HPDE6-E6E7 (cell line): ENCODE measurements around the gene AXIN2.
"Not testable (repeated sequence)": the region's sequence is repeated elsewhere in the genome, so short reads cannot be mapped to it uniquely, and the experiment has no call there.

ENCODE experiments used
- DNase-seq: peaks from one replicate; pipeline ENCODE4 v3.0.0; 2011; ENCODE audit warnings: missing footprints; ENCODE audit errors: extremely low spot score

The AXIN2 gene

DNA sequence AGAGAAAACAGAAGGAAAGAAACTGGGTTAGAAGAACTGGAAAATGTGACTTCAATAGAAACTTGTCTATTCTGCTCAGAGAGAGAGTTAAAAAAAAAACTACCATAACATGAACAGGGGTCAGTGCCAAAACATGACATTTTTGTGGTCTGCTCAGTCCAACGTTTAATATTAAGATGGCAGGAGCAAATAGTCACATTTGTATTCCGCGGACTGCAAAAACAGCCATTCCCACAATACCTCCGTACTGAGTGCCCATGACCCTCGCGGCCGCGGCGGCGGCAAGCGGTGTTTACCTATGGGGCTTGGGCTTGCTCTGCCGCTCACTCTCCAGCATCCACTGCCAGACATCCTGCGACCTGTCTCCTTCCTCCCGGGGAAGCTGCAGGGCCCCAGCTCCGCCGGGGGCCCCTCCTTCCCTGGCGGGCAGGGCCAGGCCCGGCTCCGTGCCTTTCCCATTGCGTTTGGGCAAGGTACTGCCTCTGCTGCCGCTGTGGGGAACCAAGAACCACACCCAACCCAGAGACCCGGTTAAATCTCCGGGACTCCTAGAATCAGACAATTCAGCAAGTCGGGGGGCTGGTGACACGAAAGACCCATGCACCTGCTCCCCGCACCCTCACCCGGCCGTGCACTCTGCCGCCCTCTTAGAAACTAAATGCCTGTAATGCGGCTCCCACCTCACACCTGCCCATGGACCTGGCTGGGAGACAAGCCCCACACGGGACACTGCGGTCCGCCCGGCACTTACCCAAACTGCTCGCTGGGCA, 24.7 kb downstream of the AXIN2 start:
- DNase-seq: no peak

DNA sequence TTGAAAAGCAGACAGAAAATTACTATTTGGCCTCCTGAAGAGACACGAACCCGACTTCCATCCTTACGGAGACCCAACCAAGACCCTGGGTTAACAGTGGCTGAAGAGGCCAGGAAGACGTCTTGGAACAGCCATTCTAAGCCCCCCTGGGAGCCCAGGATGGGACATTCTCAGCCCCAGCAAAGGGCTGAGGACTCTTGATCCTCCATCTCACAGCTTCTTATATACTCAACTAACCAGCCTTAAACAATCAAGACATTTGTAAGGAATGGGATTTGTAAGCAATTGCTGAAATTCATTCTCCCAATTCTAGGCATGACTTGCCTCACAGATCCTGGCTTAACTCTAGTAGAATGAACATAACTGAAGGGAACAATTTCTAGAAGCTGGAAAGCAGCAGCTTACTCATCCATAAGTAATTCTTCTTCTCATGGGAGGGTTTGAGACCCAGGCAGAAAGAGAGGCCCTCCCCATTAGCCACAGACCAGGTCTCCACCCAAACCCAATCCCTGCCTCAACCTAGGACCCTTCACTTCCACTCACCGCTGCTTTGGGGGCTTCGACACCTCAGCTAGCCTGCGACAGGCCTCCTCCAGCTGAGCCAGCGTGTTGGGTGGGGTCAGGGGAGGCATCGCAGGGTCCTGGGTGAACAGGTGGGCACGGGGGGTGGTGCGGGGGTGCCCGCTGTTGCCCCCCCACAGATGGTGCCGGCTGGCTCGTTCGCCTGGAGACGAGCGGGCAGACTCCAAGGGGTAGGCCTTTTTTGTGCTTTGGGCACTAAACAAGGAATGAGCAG, 25.5 kb downstream of the AXIN2 start:
- DNase-seq: no peak

DNA sequence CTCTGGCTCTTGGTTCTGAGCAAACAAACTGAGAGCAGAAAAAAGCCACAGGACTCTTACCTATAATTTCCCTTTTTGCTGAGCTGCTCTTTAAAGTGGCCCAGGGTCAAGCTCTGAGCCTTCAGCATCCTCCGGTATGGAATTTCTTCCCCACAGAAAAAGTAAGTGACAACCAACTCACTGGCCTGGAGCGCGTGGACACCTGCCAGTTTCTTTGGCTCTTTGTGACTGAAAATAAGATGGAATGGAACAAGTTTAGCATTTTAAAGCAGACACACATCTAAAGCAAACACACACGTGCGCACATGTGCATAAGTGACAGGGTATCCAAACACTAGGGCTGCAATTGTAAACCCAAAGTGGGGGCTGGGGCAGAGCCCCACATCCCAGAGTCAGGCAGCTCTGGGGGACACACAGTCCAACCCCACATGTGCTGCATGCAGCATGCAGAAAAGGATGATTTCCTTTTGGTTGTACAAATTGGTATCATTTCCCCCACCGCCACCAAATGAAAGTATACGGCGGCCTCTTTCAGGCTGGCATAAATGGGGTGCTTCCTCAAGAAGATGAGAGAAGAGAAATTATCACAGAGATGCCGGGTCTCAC, 27.5 kb downstream of the AXIN2 start:
- no peak for DNase-seq

DNA sequence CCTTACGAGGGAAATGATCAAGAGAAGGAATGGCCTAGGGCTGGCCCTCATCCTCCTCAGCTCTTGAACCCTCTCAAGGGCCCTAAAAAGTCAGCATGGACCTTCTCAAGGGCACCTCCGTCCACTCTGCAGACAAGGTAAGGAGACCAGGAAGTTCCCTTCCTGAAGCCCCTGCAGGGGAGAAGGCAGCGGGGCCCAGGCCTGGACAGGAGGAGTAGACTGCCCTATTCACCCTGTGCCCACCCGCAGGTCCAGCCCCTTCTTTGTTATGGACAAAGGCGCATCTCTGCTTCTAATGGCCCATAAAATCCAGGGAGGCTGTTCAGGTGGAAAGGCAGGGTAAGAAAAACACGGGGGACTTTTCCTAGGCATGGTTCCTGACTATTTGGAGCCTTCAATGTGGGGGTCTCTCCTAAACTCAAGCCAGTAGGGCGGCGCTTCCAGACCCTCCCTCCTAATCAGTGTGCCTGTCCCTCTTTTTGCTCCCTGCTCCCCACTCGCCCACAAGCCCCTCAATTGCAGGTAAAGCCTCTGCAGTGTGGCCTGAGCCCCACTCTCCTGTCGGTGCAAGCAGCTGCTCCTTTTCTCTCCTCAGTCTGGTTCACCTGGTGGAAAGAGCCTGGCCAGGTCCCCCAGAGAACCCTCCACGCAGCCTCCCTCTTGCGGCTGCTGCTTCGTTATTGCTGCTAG, 28.2 kb downstream of the AXIN2 start:
- DNase-seq: no peak

DNA sequence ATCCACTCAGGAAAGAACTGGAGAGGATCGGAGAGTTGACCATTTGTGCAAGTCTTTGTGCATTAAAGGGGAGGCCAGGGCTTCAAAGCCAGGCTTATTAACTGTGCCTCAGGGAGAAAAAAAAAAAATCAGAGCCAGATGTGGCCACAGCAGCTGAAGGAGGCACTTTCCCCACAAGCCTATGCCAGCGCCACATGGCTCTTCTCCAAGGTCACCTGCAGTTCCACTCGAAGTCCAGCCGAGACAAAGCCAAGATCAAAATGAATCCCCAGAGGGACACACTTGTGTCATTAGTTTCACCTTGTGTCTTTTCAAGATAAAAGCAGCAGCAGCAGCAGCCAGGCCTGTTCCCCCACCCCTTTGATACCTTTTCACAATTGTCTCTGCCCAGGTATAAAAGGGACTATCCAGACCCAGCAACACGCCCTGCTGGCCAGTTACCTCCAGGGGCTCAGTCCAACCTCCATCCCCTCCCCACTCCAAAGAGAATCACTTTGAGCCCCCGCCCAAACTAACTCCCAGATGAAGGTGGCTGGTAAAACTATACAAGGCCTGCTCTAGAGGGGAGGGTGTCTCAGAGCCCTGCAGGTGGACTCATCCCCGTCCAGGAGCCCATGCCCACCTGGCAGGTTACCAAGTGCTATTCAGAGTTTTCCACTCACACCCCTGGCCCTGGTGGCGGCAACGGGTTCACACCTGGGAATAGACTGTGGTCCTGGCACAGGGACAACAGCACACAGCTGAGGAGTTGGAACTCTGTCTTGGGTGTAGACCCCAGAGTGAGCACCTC, 29.2 kb downstream of the AXIN2 start:
- DNase-seq: no peak

DNA sequence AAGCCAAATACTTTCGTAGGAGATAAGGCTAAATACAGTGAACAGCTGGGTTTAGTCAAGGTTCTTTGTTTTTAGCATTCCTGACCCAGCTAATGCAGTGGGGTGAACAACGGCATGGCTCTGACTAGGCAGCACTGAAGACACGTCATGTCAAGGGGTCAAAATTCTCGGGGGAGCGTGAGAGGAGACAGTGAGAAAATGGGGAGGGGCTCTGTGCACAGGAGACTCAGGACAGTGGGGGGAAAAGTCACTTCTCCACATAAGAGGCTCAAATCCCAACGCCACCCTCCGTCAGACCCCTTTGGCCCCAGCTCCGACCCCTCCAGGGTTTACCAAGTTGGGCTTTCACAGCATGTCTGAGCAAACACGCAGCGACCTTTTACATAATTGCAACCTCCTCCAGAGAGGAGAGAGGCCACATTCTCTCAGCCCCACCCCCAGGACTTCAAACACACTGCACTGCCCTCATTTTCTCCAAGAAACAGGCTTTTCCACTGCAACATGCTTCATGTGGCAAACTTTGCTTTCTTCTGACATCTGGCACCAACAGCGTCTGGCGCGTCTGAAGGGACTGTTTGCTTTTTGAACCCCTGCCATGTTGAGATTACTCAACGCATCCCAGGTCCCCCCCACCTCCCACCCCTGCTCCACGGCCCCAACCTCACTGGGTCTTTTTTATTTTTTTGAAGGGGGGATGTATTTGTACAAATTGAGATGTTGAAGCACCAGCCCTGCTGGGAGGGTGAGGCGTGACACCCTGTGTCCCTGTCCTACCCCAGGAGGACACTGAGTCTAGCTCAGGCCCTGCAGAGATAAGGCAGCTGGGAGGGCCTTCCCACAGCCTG, 30.0 kb downstream of the AXIN2 start:
- DNase-seq: no peak

DNA sequence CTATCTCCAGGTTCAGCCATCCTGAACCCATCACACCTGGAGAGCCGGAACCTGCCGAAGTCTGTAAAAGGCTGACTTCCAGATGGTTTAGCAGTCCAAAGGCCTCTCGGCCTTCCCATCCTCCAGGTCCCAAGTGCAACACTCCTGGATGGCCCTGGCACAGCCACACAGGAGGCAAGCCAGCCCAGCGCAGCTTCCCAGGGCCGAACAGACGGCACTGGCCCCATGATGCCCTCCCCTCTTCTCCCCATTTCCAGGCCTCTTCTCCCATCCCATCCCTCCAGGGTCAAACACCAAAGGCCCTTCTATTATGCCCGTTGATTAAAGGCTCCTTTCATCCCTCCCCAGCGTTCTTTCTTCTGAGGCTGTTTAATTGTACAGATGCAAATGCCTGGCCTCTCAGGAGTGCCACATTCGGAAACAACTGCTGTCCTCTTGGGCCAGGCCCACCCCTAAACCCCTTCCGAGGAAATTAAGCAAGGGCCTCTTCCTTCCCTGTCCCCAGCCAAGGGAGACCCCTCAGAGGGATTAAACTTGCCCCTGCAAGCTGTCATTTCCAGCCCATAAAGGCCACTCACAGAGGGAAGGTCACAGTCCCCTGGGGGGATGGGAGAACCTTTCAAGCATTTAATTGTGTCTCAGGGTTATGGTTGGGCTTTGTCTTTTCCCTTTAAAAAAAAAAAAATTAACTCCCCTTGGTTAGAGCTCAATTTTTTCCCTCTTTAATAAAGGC, 30.8 kb downstream of the AXIN2 start:
- DNase-seq: no peak

DNA sequence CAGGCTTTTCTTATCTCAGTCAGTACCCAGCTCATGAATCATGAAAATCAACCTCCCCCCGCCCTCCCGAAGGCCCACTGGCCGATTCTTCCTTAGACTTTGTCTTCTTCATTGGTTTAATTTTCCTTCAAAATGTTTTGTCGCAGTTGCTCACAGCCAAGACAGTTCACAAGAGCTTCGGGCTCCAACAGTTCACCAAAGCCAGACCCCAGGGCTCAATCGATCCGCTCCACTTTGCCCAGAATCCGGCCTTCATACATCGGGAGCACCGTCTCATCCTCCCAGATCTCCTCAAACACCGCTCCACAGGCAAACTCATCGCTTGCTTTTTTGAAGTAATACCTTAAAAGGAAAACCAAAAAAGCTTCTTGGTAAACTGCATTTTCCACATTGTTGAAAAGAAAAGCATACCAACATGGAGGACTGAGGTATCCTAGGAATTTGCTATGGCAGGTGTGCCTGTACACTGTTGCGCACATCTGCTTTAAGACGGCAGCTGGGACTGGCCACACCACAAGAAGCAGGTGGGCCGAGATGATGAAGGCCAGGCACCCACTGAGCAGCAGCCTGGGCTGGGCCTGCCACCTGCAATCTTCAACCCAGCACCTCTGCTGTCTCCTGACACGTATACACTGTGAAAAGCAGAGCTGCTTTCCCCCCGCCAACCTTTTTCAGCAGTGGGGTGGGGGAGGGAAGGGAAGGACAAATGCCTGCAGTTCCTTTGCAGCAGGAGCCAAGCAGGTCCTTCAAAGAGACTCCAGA, 31.5 kb downstream of the AXIN2 start:
- DNase-seq: no peak

DNA sequence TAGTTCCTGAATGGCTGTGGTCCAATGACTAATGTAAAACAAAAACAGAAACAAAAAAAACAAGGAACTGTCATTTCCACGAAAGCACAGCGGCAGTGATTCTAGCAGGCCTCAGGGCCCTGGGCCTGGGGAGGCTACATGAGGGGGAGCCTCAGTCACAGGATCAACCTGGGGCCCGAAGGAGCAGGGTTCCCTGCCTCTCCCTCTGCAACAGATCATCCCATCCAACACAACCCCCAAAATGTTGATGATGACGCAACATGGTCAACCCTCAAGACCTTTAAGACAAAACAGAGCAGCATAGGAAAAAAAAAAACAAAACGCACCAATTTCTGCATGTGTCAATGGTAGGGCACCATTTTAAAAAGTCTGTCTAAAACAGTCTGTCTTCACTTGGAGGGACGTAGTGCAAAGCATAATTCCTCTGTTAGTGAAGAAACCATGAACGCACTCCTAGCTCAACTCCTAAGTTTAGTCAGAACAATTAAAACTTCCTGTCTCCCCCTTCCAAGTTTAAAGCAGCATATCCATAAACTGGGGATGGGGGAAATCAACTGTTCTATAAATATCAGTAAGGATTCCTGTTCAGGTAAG, 32.3 kb downstream of the AXIN2 start:
- DNase-seq: no peak

DNA sequence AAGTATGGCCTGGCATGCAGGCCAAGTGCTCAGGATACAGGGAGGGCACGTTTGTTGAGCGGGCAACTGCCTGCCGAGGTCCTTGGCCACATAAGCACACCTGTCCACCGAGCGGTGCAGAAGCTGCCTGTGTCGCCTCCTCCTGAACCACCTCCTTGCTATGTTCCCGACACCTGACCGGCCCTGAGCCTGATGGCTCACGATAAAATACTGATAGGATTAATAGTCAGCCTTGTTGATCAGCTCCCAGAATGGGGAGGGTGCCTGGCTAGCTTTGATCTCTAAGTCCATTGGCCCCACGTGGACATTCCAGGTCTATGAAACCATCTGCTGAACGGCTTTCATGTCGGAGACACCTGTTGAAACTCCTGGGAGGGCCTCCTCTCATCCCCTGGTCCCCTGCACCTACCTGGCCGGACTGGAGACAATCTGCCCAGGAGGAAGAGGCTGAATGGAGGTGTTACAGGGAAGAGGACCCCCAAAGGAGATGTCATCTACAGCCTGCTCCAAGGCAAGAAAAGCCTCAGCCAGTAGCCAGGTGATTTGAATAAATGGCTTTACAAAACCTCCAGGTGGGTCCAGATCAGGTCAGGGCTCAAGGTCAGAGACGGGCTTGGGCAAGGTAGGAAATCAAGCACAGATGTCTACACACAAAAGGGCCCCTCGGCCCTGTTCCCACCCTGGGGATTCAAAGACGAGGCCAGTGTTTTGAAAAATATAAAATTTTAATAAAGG, 33.4 kb downstream of the AXIN2 start:
- no peak for DNase-seq

DNA sequence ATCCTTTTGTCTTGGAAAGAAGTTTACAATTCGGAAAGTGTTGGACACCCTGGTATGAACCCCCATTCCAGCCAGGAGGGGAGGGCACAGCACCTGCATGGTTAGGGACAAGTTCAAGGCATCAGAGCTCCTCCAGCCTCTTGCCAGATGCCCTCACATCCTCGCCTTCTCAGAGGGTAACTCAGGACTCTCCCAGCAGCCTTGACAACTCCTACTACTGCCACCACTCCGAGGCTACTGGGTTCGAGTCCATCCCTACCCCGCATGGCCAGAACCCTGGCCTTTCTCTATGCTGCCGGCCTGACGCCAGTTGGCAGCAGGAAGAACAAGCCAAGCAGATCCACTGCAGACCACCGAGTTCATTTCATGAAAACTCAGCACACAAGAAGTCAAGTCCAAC, 34.1 kb downstream of the AXIN2 start:
- no peak for DNase-seq

DNA sequence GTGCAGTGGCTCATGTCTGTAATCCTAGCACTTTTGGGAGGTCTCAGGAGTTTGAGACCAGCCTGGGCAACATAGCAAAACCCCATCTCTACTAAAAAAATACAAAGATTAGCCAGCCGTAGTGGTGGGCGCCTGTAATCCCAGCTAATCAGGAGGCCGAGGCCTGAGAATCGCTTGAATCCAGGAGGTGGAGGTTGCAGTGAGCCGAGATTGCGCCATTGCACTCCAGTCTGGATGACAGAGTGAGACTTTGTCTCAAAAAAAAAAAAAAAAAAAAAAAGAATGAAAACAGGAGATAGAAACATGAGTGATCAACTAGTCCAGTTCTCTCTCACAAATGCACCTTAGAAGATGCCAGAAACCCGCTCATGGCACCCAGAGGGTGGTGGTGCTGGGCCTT, 34.6 kb downstream of the AXIN2 start:
- DNase-seq: not testable (repeated sequence)

DNA sequence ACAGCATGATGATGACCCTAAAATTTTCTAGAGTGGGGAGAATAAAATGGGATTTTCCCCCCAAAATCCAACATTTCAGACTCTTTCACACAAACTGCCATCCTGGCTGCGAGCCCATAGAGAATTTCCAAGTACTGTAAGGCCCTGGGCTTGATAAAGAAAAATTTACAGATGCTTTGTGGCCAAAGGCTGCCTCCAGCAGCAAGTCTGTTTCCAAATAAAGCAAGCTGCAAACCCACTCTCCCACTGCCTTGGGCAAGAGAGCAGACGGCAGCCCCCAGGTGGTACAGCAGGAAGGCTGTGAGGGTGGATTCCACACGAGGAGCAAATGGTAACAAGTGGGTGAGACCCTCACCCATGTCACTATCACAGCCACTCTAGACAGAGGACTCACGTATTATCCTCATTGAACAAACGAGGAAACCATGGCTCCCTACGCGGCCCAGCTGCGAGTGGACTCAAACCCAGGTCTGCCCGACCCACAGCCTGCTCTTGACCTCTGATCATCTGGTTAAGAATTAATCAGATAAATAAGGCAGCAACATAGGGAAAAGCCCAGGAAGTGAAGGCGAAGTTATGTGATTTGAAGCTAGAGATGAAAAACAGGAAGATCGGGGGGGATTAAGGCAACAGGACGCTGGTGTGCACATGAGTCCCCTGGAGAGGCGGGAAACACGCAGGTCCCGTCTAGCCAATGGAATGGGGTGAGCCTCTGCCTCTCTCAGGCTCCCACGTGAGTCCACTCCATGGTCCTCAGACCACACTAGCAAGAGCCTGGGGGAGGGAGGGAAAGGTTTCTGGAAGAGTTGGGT, 37.4 kb downstream of the AXIN2 start:
- DNase-seq: no peak

DNA sequence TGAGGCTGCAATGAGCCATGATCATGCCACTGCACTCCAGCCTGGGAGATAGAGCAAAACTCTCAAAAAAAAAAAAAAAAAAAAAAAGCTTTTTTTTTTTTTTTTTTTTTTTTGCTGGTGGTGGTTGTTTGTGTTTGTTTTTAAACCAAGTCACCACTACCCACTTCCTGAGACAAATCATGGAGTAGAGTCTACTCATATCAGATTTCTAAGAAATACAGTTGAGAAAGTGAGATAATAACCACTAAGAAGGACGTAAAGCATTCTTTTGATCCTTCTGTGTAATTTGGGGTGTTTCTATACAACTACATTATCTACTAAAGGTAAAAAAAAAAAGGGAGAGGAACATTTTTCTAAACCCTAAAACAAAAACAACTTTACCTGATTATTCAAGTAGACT, 38.0 kb downstream of the AXIN2 start:
- no peak for DNase-seq

DNA sequence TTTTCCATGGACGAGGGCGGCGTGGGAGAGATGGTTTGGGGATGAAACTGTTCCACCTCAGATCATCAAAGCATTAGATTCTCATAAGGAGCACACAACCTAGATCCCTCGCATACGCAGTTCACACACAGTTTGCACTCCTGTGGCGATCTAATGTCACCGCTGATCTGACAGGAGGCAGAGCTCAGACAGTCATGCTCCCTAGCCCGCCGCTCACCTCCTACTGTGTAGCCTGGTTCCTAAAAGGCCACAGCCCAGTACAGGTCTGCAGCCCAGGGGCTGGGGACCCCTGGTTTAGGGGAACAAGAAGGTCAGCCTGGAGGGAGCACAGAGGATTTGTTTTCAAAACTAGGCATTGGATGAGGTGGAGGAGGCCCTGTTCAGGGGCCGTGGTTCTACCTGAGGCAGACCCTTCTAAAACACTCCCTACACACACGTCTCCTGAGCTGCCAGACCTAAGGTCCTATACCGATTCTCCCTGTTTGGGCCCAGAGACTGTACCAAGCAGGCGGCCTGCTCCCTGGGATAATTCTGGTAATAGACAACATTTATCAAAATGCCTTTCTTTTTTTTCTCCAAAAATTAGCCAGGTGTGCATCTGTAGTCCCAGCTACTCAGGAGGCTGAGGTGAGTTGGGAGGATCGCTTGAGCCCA, 38.6 kb downstream of the AXIN2 start:
- DNase-seq: no peak

DNA sequence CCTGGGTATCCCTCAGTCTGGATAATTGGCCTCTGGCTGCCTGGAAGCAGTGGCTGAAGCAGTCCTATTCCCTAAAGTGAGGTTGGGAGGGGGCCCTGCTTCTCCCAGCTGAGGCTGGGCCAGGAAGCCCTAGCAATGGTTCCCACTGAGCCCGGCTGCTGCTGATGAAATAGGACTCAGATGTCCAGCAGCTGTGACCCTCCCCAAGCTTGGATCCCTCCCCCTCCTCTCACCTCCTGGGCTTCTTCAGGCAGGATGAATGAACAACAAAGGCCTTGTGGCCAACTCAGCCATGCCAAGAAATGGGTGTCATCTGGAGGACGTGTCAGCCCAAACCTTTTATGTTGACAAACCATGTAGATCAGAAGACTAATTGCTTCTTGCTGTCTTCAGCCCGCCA, 42.0 kb downstream of the AXIN2 start:
- DNase-seq: no peak

DNA sequence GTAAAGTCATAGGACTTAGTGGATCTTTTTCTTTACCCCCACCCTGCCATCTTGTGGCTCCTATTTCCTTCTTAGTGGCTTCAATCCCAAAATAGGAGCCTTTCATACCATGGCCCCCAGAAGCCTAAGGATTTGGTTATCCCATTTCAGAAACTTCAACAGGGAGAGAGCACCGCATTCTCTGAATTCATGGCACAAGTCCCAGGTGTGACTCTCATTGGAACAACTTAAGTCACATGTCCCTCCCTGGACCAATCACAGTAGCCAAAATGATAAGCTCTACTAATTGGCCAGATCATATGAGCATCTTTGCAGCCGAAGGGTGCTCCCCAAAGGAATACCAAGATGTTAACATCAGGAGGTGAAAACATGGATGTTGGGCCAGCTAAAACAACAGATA, 43.2 kb downstream of the AXIN2 start:
- no peak for DNase-seq
